Esophagus squamous epithelium (tissue), 5 donors: ENCODE measurements around the gene PHPT1. TPM values are rescaled to one million over a fixed set of nuclear protein-coding genes. Genes with fewer than 3 reads are reported as not detected.

Source experiments
- DNase-seq: peaks from one replicate; lab custom pipeline; 2025; lab: John Stamatoyannopoulos, UW
- H3K27ac ChIP-seq, 4 donors: fragments of 200-600 bp; sonication (generic); one replicate each; pipeline ENCODE4 v1.5.1; 2016 to 2019; ENCODE audit warnings: mild to moderate bottlenecking in 1 of 4
- H3K27me3 ChIP-seq, 4 donors: fragments of 200-600 bp; sonication (generic); 1 replicate in 3 of 4; 2 replicates in 1 of 4; pipeline versions ENCODE4 v1.5.1 to v1.6.0; 2017 to 2021; ENCODE audit warnings: antibody characterized with exemption in 1 of 4
- H3K36me3 ChIP-seq, 3 donors: fragments of 200-600 bp; sonication (generic); one replicate each; pipeline ENCODE4 v1.5.1; 2016 to 2019
- H3K4me1 ChIP-seq, 3 donors: fragments of 200-600 bp; sonication (generic); one replicate each; pipeline ENCODE4 v1.5.1; 2017 to 2019
- H3K4me3 ChIP-seq, 4 donors: fragments of 200-600 bp; sonication (generic); 1 replicate in 3 of 4; 2 replicates in 1 of 4; pipeline ENCODE4 v1.5.1; 2016 to 2019; ENCODE audit warnings: mild to moderate bottlenecking in 2 of 4, moderate library complexity in 1 of 4
- H3K9me3 ChIP-seq, 3 donors: fragments of 200-600 bp; sonication (generic); one replicate each; pipeline ENCODE4 v1.5.1; 2016 to 2019
- CTCF ChIP-seq, 6 experiments: fragments of 450-650 bp in 4 of 6; fragments of 200-600 bp in 2 of 6; sonication (generic) in 2 of 6; IDR thresholded peaks; one replicate each; pipeline ENCODE4 v1.5.1; 2016 to 2019; ENCODE audit warnings: antibody characterized with exemption in 6 of 6, mild to moderate bottlenecking in 4 of 6, moderate library complexity in 4 of 6
- POLR2A ChIP-seq, 4 donors: fragments of 450-650 bp; IDR thresholded peaks; one replicate each; pipeline ENCODE4 v1.6.1; 2017; ENCODE audit warnings: antibody characterized with exemption in 4 of 4, mild to moderate bottlenecking in 4 of 4, moderate library complexity in 3 of 4
- WGBS, 2 donors: methylation state at CpG; one replicate each; pipeline ENCODE4 v1.1.5; 2018; 5-methylcytosine and 5-hydroxymethylcytosine counted together
- intact Hi-C: fragments of 100-400 bp; cut with DNase I; formaldehyde crosslinking; loops from one replicate; pipeline ENCODE4 v1.15.0; 2022
- total RNA-seq, 4 donors: library from RNA; depleted of rRNA; stranded (reverse); fragments of >200 nt; gene quantifications; one replicate each; pipeline ENCODE4 v1.1.0, GENCODE V29; 2016
- donor health status: DM: yes; HTN: yes; CAD: no.

The PHPT1 gene
- total RNA-seq, 4 donors from 2014 or later = 21.9 to 53.2 (median 42.2) TPM

GRCh38 chr9:136814725-136815421, 34.3 kb upstream of the PHPT1 start:
- peaks cover 0 to 58% (median 0%) of the 10 kb centered on the region in 3 donors for H3K36me3 ChIP-seq
- 87% methylated on average over 13 of the region's 13 CpGs for WGBS, 2 donors
- intact Hi-C loops = no loop called here

GRCh38 chr9:136815422-136815782, 33.8 kb upstream of the PHPT1 start:
- no peaks in the 10 kb centered on the region for H3K27me3 ChIP-seq
- H3K4me3 ChIP-seq = no peak overlapping the region
- H3K27ac ChIP-seq = no peak overlapping the region
- DNase-seq = no peak
- peaks cover 0 to 53% (median 0%) of the 10 kb centered on the region in 3 donors for H3K36me3 ChIP-seq
- intact Hi-C loops = no loop called here
- H3K9me3 ChIP-seq = no peaks in the 10 kb centered on the region
- peaks cover 0 to 18% (median 2%) of the 10 kb centered on the region in 3 donors for H3K4me1 ChIP-seq
- WGBS, 2 donors = 40% methylated on average over 1 of the region's 1 CpG; no CpG with 5 or more reads in 1 of the 2 donors
- TF ChIP-seq POLR2A (IDR thresholded peaks at IDR 0.05) (no peak), CTCF (IDR thresholded peaks at IDR 0.05) (no peak)

More at GRCh38 chr9:136814725-136815421, 34.3 kb upstream of the PHPT1 start:
- Histone ChIP-seq H3K4me3 (no peak overlapping the region), H3K4me1 (peaks cover 3 to 23% (median 6%) of the 10 kb centered on the region in 3 donors), H3K27ac (no peak overlapping the region), H3K27me3 (no peaks in the 10 kb centered on the region), H3K9me3 (no peaks in the 10 kb centered on the region)
- TF ChIP-seq POLR2A (IDR thresholded peaks at IDR 0.05) (no peak), CTCF (IDR thresholded peaks at IDR 0.05) (no peak)
- no peak for DNase-seq

GRCh38 chr9:136820971-136821825, 28.0 kb upstream of the PHPT1 start:
- intact Hi-C loops = no loop called here
- TF ChIP-seq CTCF (IDR thresholded peaks at IDR 0.05) (no peak), POLR2A (IDR thresholded peaks at IDR 0.05) (no peak)
- Histone ChIP-seq H3K4me1 (peaks cover 0 to 16% (median 3%) of the 10 kb centered on the region in 3 donors), H3K27ac (peak overlapping the region in 1 of 4 donors; percentile 17), H3K4me3 (peak overlapping the region in 3 of 4 donors; percentile 12 to 59 (median 37)), H3K9me3 (no peaks in the 10 kb centered on the region), H3K36me3 (peaks cover 0 to 39% (median 17%) of the 10 kb centered on the region in 3 donors), H3K27me3 (no peaks in the 10 kb centered on the region)
- WGBS, 2 donors = 54 to 82% methylated on average over 7 to 44 of the region's 83 CpGs
- DNase-seq = no peak

- WGBS, 2 donors = 86 to 91% methylated on average over 9 to 16 of the region's 42 CpGs
- H3K4me3 ChIP-seq = peak overlapping the region in 3 of 4 donors; percentile 12 to 59 (median 37)
- intact Hi-C loops = no loop called here
- H3K27ac ChIP-seq = no peak overlapping the region
- H3K9me3 ChIP-seq = no peaks in the 10 kb centered on the region
- H3K36me3 ChIP-seq = peaks cover 7 to 47% (median 20%) of the 10 kb centered on the region in 3 donors
- no peak for TF ChIP-seq CTCF (IDR thresholded peaks at IDR 0.05)
- TF ChIP-seq POLR2A (IDR thresholded peaks at IDR 0.05) = no peak
- DNase-seq = no peak
- no peaks in the 10 kb centered on the region for H3K27me3 ChIP-seq
- peaks cover 0 to 16% (median 3%) of the 10 kb centered on the region in 3 donors for H3K4me1 ChIP-seq
Measured at GRCh38 chr9:136821826-136822544, 27.2 kb upstream of the PHPT1 start.
